Measurements from ENCODE around the gene TBC1D22B.
"Not testable (repeated sequence)": the region's sequence is repeated elsewhere in the genome, so short reads cannot be mapped to it uniquely, and the experiment has no call there.

The TBC1D22B gene

DNA sequence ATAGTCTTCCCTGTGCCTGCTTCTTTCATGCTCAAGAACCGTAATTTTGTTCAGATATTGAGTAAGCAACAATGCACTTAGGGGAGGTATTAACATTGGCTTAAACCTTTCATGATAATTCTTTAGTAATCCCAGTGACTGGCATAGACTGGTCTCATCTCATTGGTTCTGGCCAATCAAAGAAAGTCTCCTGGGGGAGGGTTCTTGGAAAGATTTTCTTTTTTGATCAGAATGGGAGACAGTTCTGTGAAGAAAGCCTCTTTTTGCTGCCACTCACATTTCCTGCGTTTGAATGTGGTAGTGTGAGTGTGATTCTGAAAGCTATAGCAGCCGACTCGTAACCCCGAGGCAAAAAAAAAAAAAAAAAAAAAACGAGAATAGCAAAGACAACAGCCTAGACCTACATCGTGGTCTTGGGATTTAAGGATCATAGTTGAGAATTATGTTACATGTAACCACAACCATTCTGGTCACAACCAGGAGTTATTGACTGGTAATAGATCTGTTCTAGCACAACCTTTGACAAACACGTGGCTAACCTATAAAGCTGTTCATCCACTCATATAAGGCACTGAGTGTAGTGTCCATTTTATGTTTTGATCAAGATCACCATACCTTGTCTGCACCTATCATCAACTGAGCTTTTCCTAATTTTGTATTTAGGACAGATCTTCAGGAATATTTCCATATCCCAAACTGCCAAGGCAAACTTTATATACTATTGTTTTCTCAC, 15.4 kb downstream of the TBC1D22B start:
- FAIRE-seq, result no peak

DNA sequence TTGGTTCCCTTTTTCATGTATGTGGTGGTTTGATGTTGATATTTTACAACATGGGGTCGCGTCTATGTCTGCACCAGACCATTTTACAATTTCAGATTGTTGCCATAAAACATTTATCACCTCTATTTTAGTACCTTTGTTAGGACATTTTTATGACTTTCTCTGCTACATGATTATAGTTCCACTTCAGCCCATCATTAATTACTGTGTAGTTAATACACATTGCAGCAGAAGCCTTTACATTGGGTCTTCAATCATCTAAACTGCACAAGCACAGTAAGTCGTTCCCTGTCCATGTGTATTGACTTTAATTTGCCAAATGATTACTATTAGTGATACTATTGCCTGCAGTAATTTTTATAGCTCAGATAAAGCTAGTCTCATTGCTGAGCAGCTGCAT, 16.1 kb downstream of the TBC1D22B start:
- FAIRE-seq, result no peak

GRCh38 chr6:37275350-37275749, 17.8 kb downstream of the TBC1D22B start:
- no peak for FAIRE-seq

DNA sequence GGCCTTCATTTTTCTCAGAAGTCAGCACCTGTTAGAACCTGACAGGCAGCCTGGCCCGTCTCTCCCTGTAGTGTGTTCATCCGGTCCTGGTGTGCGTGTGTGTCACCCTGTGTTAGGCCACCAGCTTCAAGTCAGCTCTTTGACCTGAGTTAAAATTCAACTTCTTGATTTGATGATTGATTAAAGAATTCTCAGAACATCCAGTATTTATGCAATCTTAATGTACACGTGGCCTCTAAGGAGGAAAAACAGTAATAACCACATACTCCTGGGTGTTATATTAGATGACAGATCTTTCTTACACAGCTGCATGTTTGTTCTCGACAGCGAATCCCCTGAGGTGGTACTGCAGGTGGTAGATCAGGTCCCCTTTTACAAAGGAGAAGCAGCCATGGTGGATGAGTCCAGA, 19.4 kb downstream of the TBC1D22B start:
- no peak for FAIRE-seq

DNA sequence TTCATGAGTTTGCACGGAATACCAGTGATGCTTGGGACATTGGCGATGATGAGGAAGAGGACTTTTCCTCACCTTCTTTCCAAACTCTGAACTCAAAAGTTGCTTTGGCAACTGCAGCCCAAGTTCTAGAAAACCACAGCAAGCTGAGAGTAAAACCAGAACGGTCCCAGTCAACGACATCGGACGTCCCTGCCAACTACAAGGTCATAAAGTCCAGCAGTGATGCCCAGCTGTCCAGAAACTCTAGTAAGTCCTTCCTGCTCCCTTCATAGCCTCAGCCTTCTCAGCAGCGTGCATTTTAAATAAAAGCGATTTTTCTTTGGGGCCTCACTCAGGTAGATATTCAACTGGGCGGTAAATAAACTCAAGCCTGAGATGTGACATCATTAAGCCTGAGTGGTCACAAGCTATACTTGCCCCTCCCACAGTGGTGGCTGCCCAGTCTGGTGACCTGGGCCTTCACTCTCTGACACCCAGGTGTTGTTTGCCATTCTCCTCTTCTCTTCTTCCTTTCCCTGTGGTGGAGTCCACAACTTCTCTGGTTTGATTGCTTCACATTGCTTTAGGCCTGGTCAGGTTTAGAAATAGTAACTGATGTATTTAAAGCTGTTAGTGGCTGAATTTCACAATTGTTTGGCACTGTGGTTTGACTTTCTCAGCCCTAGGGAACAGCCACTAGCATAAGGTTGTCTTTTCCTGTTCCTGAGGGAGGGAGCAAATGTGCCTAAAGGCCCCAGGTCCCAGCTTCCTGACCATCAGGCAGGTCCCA, 22.0 kb downstream of the TBC1D22B start:
- FAIRE-seq, result no peak

DNA sequence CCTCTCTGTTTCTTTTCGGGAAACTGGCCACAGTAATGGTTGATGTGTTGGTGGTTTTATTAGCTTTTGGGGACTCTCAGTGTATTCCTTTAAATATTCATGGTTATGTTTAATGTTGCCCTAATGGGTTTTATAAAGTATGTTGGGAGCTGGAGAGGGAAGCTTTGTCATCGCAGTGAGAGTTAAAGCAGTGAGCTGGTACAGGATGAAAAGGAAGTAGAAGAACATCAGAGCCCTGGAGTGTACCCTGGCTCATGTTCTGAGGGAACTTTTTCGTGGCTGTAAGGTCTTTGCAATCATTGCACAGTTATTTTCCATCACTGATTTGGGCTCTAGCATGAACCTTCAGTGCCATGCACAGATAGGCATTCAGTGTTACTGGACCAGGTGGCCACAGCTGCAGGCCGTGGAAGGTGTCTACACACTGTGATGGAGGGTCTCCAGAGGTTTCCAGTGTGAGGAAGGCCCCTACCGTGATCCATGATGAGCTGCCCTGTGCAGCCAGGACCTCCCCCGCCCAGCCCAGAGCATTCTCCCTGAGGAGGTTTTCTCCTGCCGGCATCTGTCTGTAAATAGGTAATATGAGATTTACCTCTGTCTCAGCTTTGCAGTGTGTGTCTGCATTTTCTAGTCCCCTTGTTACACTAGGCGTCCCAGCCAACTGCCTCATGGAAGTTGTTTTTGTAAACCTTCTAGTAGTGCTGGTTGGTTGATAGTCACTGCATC, 22.8 kb downstream of the TBC1D22B start:
- no peak for FAIRE-seq

DNA sequence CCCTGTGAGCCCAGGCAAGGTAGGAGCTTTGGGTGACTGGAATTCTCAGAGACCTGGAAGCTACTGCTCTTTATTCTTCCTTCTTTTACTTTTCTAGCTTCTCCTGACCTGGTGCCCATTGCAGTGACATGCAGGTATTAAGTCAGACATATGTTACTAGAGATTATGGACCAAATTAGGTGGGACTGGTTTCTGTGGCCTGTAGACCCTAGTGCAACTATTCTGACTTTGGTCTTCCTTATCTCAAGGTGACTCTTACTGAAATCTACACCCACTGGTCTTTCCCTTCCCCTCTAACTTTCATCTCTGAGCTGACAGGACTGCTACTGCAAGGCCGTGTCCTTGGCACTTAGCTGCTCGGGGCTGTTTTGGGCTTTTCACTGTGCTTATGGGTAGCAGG, 24.8 kb downstream of the TBC1D22B start:
- no peak for FAIRE-seq

DNA sequence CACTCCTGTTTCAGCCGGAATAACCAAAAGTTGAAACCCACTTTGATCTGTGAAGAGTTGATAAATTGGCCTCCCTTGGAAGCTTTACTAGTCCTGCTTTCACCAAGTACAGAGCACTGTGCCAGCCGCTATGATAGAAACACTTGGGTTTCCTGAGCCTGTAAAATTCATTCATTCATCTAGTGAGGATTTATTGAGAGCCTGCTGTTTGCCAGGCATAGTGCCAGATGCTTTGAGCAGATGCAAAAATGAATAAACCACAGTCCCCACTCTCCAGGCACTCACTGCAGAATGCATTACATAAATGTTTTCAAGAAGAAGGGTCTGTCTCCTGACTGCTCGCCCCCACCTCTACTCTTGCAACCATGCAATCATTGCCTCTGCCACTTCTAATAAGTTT, 25.7 kb downstream of the TBC1D22B start:
- FAIRE-seq, result no peak

DNA sequence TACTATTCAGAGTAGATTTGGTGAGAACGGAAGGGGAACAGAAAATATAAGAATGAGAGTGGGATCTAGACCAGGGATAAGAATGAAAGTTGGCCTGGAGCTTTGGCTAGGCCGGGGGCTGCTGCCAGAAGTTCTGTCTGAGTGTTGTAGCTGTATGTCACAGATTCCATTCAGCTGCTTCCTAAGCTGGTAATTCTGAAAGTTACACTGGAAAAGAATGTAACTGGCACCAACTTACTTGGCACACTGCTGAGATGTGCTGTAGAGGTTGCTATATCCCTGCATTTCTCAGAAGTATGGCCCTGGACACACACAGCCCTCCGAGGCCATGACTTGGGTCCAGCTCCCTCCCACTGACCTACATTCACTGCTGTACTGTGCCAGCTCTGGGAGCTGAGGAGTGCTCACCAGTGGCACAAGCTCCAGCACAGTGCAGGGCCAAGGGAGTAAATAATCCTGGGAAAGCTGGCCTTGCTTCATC, 26.1 kb downstream of the TBC1D22B start:
- FAIRE-seq, result no peak

- FAIRE-seq, result no peak
Observed at GRCh38 chr6:37284781-37285180, 27.2 kb downstream of the TBC1D22B start.

DNA sequence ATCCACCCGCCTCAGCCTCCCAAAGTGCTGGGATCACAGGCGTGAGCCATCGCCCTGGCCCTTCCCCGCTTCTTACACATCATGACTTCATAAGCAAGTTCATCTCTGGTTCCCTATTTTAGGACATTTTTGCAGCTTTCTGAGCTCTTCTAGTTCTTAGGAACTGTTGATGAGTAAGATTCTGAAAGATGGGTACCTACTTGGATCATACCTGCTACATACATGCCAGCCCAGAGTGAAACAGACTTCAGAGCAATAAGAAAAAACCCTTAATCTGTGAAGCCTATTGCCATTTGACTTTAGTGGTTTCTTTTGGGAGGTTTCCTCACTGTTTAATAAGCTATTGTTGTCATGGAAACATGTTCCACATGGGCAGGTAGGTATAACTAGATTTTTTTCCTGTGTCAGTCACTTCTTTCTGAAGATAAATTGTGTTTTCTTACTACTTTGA, 28.3 kb downstream of the TBC1D22B start:
- FAIRE-seq, result no peak

DNA sequence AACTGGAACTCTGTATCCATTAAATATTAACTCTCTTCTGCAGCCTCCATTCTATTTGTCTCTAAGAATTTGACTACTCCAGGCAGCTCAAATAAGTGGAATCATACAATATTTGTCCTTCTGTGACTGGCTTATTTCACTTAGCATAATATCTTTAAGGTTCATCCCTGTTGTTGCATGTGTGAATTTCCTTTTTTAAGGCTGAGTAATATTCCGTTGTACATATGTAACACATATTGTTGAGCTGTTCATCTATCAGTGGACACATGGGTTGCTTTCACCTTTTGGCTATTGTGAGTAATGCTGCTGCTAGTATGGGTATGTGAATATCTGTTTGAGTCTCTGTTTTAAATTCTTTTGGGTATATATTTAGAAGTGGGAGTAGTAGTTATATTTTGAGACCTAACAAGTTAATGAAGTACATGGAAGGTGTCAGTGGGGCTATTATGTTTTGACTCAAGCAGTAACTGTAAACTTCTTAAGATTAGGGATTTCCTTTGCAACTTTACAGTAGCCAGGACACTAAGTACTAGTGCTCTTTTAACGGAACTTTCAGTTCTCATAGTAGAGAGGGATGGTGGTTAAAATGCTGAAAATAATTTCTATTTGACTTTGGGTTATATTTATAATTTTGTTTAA, 30.1 kb downstream of the TBC1D22B start:
- FAIRE-seq, result no peak

- FAIRE-seq, result no peak
Observed at GRCh38 chr6:37288247-37288646, 30.7 kb downstream of the TBC1D22B start.

- FAIRE-seq, result no peak
Observed at GRCh38 chr6:37289931-37290330, 32.4 kb downstream of the TBC1D22B start.

DNA sequence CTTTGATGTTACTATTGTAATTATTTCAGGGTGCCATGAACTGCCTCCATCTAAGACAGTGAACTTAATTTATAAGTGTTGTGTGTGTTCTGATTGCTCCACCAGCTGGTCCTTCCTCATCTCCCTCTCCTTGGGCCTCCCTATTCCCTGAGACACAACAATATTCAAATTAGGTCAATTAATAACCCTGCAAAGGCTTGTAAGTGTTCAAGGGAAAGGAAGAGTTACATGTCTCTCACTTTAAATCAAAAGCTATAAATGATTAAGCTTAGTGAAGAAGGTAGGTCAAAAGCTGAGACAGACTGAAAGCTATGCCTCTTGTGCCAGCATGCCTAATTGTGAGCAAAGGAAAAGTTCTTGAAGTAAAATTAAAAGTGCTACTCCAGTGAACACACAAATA, 35.9 kb downstream of the TBC1D22B start:
- no peak for FAIRE-seq

- not testable (repeated sequence) for FAIRE-seq
Observed at GRCh38 chr6:37297637-37298036, 40.1 kb downstream of the TBC1D22B start.

GRCh38 chr6:37298958-37299357, 41.4 kb downstream of the TBC1D22B start:
- no peak for FAIRE-seq

GRCh38 chr6:37299990-37300389, 42.4 kb downstream of the TBC1D22B start:
- no peak for FAIRE-seq

- FAIRE-seq, result no peak
Observed at GRCh38 chr6:37302086-37302686, 44.6 kb downstream of the TBC1D22B start.

- no peak for FAIRE-seq
Observed at GRCh38 chr6:37303091-37303660, 45.6 kb downstream of the TBC1D22B start.

DNA sequence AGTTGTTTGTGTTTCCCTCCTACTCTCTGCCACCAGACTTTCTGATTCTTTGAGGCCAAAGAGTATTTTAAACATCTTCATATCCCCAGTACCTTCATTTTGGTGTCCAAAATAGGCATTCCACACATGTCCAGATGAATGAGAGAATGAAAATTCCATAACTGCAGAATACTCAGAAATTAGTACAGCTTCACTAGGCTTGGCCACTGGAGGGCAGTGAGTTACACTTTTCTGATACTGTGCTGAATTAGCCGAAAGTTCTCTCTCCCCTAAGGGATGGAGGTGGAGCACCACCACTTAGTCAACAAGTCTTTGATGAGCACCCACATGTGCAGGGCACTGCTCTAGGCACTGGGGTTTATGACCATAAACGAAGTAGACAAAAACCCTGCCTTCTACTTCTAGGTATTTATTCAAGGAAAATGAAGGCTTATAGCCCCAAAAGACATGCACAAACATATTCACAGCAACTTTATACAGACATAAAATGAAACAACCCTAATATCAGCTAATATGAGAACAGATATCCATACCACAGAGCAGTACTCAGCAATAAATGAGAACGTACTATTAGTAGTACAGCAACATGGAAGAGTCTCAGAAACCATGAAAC, 46.4 kb downstream of the TBC1D22B start:
- no peak for FAIRE-seq

- FAIRE-seq, result no peak
Observed at GRCh38 chr6:37304766-37305165, 47.2 kb downstream of the TBC1D22B start.
